Adrenal gland (tissue), 5 donors: ENCODE data around the gene AP2M1.

ENCODE experiments used
- POLR2A ChIP-seq, 2 donors: fragments of 450-650 bp; IDR thresholded peaks; one replicate each; pipeline ENCODE4 v1.6.1; 2017; ENCODE audit warnings: antibody characterized with exemption in 2 of 2, mild to moderate bottlenecking in 2 of 2, moderate library complexity in 1 of 2
- TF ChIP-seq, protein P1 (sequence below), 6 experiments: fragments of 450-650 bp in 4 of 6; fragments of 200-600 bp in 2 of 6; sonication (generic) in 1 of 6; IDR thresholded peaks; 1 replicate in 5 of 6; 2 replicates in 1 of 6; pipeline versions ENCODE4 v1.5.1 to v1.8.0; 2016 to 2021; ENCODE audit warnings: antibody characterized with exemption in 6 of 6, mild to moderate bottlenecking in 2 of 6, moderate library complexity in 1 of 6
- donor health status: DM: no; HTN: no; CAD: no.

DNA sequence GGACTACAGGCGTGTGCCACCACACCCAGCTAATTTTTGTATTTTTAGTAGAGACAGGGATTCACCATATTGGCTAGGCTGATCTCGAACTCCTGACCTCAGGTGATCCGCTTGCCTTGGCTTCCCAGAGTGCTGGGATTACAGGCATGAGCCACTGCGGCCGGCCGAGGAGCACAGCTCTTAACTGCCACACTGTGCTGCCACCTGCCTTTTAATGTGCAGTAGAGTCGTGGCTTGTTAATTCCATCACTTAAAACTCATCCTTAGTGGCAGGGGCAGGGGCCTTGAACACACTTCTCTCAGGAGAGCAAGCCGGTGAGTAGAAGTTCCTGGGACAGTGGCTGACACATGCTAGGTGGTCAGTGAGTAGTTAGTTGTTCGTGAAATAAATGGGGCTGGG lies 23.9 kb downstream of the AP2M1 start:
- TF ChIP-seq, protein P1, sequence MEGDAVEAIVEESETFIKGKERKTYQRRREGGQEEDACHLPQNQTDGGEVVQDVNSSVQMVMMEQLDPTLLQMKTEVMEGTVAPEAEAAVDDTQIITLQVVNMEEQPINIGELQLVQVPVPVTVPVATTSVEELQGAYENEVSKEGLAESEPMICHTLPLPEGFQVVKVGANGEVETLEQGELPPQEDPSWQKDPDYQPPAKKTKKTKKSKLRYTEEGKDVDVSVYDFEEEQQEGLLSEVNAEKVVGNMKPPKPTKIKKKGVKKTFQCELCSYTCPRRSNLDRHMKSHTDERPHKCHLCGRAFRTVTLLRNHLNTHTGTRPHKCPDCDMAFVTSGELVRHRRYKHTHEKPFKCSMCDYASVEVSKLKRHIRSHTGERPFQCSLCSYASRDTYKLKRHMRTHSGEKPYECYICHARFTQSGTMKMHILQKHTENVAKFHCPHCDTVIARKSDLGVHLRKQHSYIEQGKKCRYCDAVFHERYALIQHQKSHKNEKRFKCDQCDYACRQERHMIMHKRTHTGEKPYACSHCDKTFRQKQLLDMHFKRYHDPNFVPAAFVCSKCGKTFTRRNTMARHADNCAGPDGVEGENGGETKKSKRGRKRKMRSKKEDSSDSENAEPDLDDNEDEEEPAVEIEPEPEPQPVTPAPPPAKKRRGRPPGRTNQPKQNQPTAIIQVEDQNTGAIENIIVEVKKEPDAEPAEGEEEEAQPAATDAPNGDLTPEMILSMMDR (IDR thresholded peaks at IDR 0.05) = no peak
- no peak for TF ChIP-seq POLR2A (IDR thresholded peaks at IDR 0.05)
